DND-41 (cell line): ENCODE measurements around the gene OGG1.

Experiments
- EZH2 ChIP-seq: IDR thresholded peaks from 3 replicates; pipeline ENCODE4 v1.6.1; 2012; ENCODE audit warnings: borderline replicate concordance, low read depth, mild to moderate bottlenecking, moderate library complexity, low read length, inconsistent platforms; ENCODE audit not compliant: severe bottlenecking
- TF ChIP-seq, protein P1 (sequence below): IDR thresholded peaks from 2 replicates; pipeline ENCODE4 v1.5.1; 2012; ENCODE audit warnings: borderline replicate concordance, low read length, moderate library complexity, mild to moderate bottlenecking; ENCODE audit not compliant: poor library complexity, severe bottlenecking; ENCODE audit errors: extremely low read depth

DNA sequence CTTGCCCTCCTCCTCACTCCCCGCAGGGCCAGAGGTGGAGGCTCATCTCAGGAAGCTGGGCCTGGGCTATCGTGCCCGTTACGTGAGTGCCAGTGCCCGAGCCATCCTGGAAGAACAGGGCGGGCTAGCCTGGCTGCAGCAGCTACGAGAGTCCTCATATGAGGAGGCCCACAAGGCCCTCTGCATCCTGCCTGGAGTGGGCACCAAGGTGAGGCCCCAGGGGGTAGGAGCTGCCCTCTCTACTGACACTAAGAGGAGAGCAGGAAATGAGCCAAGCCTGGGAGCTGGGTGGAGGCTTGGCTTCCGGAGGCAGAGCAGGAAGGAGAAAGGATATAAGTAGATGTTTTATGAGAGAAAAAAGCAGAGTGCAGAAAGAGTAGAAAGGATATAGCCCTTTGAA lies 4.9 kb downstream of the OGG1 start:
- TF ChIP-seq, protein P1, sequence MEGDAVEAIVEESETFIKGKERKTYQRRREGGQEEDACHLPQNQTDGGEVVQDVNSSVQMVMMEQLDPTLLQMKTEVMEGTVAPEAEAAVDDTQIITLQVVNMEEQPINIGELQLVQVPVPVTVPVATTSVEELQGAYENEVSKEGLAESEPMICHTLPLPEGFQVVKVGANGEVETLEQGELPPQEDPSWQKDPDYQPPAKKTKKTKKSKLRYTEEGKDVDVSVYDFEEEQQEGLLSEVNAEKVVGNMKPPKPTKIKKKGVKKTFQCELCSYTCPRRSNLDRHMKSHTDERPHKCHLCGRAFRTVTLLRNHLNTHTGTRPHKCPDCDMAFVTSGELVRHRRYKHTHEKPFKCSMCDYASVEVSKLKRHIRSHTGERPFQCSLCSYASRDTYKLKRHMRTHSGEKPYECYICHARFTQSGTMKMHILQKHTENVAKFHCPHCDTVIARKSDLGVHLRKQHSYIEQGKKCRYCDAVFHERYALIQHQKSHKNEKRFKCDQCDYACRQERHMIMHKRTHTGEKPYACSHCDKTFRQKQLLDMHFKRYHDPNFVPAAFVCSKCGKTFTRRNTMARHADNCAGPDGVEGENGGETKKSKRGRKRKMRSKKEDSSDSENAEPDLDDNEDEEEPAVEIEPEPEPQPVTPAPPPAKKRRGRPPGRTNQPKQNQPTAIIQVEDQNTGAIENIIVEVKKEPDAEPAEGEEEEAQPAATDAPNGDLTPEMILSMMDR = no peak
- TF ChIP-seq EZH2 = no peak
